HL-60 (cell line): ENCODE measurements around the gene LAMC1.
A peak's percentile ranks its signal among the peaks of the same experiment; 100 is the strongest.

ENCODE experiments used
- DNase-seq, 2 experiments: peaks; one replicate each; pipeline ENCODE4 v3.0.0-alpha.2; 2010 to 2020; ENCODE audit warnings: low read depth in 1 of 2, low spot score in 1 of 2
- H3K27ac ChIP-seq: fragments of 250-450 bp; sonication (Bioruptor Pico); replicated peaks from 2 replicates; pipeline ENCODE4 v1.5.1; 2020; ENCODE audit warnings: mild to moderate bottlenecking, moderate library complexity
- H3K27me3 ChIP-seq: fragments of 250-450 bp; sonication (Bioruptor Pico); 2 replicates; pipeline ENCODE4 v1.5.1; 2021; ENCODE audit warnings: mild to moderate bottlenecking, moderate library complexity; ENCODE audit not compliant: insufficient read depth, poor library complexity, severe bottlenecking
- H3K4me3 ChIP-seq: replicated peaks from 2 replicates; pipeline ENCODE4 v1.5.1; 2011; ENCODE audit warnings: mild to moderate bottlenecking, control low read depth, low read length; ENCODE audit not compliant: insufficient read depth
- GABPA ChIP-seq: IDR thresholded peaks from 2 replicates; pipeline ENCODE4 v1.6.1; 2012; ENCODE audit warnings: low read depth
- POLR2AphosphoS5 ChIP-seq: IDR thresholded peaks from 2 replicates; pipeline ENCODE4 v1.6.1; 2012; ENCODE audit warnings: low read depth
- SPI1 ChIP-seq: IDR thresholded peaks from 2 replicates; pipeline ENCODE4 v1.6.1; 2012; ENCODE audit warnings: low read depth, mild to moderate bottlenecking, borderline replicate concordance
- TF ChIP-seq, protein P1 (sequence below): IDR thresholded peaks from one replicate; pipeline ENCODE4 v1.5.1; 2011; ENCODE audit warnings: low read length, control low read depth, inconsistent platforms; ENCODE audit not compliant: insufficient read depth
- TF ChIP-seq, protein P2 (sequence below): IDR thresholded peaks from 2 replicates; pipeline ENCODE4 v1.6.1; 2012; ENCODE audit warnings: low read depth; ENCODE audit not compliant: insufficient replicate concordance

Gene LAMC1

GRCh38 chr1:183138301-183138700 lies 115.1 kb downstream of the LAMC1 start:
- Histone ChIP-seq H3K27ac (no peak overlapping the region), H3K27me3 (no peaks in the 10 kb centered on the region), H3K4me3 (no peak overlapping the region)
- DNase-seq, result no peak
- TF ChIP-seq POLR2AphosphoS5 (no peak), SPI1 (no peak), GABPA (no peak)
- TF ChIP-seq, protein P1, sequence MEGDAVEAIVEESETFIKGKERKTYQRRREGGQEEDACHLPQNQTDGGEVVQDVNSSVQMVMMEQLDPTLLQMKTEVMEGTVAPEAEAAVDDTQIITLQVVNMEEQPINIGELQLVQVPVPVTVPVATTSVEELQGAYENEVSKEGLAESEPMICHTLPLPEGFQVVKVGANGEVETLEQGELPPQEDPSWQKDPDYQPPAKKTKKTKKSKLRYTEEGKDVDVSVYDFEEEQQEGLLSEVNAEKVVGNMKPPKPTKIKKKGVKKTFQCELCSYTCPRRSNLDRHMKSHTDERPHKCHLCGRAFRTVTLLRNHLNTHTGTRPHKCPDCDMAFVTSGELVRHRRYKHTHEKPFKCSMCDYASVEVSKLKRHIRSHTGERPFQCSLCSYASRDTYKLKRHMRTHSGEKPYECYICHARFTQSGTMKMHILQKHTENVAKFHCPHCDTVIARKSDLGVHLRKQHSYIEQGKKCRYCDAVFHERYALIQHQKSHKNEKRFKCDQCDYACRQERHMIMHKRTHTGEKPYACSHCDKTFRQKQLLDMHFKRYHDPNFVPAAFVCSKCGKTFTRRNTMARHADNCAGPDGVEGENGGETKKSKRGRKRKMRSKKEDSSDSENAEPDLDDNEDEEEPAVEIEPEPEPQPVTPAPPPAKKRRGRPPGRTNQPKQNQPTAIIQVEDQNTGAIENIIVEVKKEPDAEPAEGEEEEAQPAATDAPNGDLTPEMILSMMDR, result no peak
- TF ChIP-seq, protein P2, sequence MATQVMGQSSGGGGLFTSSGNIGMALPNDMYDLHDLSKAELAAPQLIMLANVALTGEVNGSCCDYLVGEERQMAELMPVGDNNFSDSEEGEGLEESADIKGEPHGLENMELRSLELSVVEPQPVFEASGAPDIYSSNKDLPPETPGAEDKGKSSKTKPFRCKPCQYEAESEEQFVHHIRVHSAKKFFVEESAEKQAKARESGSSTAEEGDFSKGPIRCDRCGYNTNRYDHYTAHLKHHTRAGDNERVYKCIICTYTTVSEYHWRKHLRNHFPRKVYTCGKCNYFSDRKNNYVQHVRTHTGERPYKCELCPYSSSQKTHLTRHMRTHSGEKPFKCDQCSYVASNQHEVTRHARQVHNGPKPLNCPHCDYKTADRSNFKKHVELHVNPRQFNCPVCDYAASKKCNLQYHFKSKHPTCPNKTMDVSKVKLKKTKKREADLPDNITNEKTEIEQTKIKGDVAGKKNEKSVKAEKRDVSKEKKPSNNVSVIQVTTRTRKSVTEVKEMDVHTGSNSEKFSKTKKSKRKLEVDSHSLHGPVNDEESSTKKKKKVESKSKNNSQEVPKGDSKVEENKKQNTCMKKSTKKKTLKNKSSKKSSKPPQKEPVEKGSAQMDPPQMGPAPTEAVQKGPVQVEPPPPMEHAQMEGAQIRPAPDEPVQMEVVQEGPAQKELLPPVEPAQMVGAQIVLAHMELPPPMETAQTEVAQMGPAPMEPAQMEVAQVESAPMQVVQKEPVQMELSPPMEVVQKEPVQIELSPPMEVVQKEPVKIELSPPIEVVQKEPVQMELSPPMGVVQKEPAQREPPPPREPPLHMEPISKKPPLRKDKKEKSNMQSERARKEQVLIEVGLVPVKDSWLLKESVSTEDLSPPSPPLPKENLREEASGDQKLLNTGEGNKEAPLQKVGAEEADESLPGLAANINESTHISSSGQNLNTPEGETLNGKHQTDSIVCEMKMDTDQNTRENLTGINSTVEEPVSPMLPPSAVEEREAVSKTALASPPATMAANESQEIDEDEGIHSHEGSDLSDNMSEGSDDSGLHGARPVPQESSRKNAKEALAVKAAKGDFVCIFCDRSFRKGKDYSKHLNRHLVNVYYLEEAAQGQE, result no peak

DNA sequence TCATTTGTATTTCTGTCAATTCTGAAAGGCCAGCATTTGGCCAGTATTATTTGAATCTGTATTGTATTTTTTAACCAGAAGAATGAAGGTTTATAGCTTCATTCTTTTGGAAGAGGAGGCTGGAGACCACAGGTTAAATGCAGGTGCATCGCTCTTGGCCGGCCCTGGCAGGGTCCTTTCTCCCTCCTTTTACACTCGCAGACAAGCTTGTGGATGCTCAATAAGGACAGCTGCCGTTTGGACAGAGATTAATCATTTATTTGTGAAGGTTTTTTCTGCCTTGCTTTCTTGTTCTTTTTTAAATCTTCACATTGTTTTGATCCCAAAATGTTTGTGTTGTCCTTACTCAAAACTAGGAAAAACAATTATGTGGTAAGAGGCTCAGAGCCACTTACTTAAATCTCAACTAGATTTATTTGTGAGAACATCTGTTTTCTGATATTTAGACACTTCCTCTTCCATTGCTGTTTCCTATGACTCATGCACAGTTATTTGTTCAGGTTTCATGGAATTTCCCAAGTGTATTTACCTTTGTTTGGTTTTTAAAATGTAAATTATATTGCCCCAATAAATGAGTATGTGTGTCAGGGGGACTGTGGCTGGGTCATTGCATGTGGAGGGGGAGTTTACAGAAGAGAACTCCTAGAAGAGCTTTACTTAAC lies 116.2 kb downstream of the LAMC1 start:
- peak in 1 of 2 experiments; percentile 18 for DNase-seq
- TF ChIP-seq, protein P1, result no peak
- peak; percentile 61; the same call in 1 of the 2 replicates for TF ChIP-seq SPI1
- Histone ChIP-seq H3K27ac (no peak overlapping the region), H3K4me3 (no peak overlapping the region), H3K27me3 (no peaks in the 10 kb centered on the region)

GRCh38 chr1:183140633-183141032 lies 117.4 kb downstream of the LAMC1 start:
- Histone ChIP-seq H3K4me3 (no peak overlapping the region), H3K27ac (no peak overlapping the region), H3K27me3 (no peaks in the 10 kb centered on the region)
- no peak for DNase-seq
- TF ChIP-seq SPI1, result no peak
- TF ChIP-seq GABPA, result no peak
- TF ChIP-seq, protein P2, result no peak
- TF ChIP-seq, protein P1, result no peak
- no peak for TF ChIP-seq POLR2AphosphoS5

GRCh38 chr1:183142171-183142570 lies 119.0 kb downstream of the LAMC1 start:
- Histone ChIP-seq H3K27ac (no peak overlapping the region), H3K4me3 (no peak overlapping the region), H3K27me3 (no peaks in the 10 kb centered on the region)
- TF ChIP-seq, protein P1, result no peak
- TF ChIP-seq, protein P2, result no peak
- no peak for TF ChIP-seq SPI1
- TF ChIP-seq GABPA, result no peak
- TF ChIP-seq POLR2AphosphoS5, result no peak
- no peak for DNase-seq
